Measurements from ENCODE around the gene GPC5. TPM values are rescaled to one million over a fixed set of nuclear protein-coding genes. Genes with fewer than 3 reads are reported as not detected.

GPC5 gene
- total RNA-seq (10 to 100 TPM in 1 of 2 donors, 1 to 10 TPM in 1; 1.1 to 22.4 TPM), polyA plus RNA-seq (1 to 10 TPM in 1 of 2 donors, under 1 TPM in 1; 0.51 to 2.8 TPM)

DNA sequence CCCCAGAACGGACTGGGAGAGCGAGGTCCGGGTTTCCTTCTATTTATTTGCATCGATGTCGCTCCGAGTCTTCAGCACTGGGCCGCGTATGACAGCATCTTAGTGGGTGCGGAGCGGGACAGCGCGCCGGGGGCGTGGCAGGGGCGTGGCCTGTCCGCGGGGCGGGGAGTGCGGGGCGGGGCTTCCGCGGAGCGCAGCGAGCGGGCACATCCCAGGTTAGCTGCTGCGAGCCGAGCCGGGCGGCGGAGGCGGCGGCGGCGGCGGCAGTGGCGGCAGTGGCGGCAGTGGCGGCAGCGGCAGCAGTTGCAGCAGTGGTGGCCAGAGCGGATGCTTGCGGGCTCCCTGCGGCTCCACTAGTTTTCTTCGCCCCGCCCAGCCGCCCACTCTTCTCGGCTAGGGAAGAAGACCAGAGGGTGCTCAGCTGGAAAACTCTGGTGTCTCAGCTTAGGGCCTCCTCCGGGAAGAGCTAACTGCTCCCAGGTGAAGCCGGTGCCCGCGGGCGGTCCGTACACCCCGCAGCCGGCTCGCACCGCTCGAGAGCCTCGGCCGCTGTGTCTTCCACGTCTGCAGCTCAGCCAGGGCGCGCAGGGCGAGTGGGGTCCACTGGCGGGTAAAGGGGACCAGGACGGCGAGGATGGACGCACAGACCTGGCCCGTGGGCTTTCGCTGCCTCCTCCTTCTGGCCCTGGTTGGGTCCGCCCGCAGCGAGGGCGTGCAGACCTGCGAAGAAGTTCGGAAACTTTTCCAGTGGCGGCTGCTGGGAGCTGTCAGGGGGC is at the start of gene GPC5:
Gene GPC5, plus strand, starts transcription at position 209 of the 776 bp plus-strand sequence.
- Histone ChIP-seq H3K4me3 (ENCODE audit: low read depth in 1 of 3, low read length in 3 of 3) (peak within 1 kb of the TSS; percentile 44 to 59 (median 53)), H3K27me3 (ENCODE audit: control insufficient read depth in 4 of 4, insufficient read depth in 4 of 4, low read length in 3 of 4) (peaks cover 0 to 25% (median 0%) of the 10 kb centered on the region in 4 donors), H3K4me1 (ENCODE audit: control insufficient read depth in 4 of 4, insufficient read depth in 4 of 4, low read length in 3 of 4) (peaks cover 4 to 18% (median 15%) of the 10 kb centered on the region in 4 donors), H3K36me3 (ENCODE audit: control insufficient read depth in 4 of 4, insufficient read depth in 3 of 4, low read depth in 1 of 4, low read length in 3 of 4) (no peaks in the 10 kb centered on the region), H3K9ac (ENCODE audit: low read depth in 1 of 2, low read length in 2 of 2) (no peak within 1 kb of the TSS), H3K9me3 (ENCODE audit: control insufficient read depth in 4 of 4, low read length in 3 of 4) (no peaks in the 10 kb centered on the region), H3K27ac (ENCODE audit: low read depth in 1 of 2, low read length in 2 of 2) (no peak within 1 kb of the TSS)
- DNase-seq (ENCODE audit: low spot score), result peak; percentile 89
- TF ChIP-seq, protein P1, sequence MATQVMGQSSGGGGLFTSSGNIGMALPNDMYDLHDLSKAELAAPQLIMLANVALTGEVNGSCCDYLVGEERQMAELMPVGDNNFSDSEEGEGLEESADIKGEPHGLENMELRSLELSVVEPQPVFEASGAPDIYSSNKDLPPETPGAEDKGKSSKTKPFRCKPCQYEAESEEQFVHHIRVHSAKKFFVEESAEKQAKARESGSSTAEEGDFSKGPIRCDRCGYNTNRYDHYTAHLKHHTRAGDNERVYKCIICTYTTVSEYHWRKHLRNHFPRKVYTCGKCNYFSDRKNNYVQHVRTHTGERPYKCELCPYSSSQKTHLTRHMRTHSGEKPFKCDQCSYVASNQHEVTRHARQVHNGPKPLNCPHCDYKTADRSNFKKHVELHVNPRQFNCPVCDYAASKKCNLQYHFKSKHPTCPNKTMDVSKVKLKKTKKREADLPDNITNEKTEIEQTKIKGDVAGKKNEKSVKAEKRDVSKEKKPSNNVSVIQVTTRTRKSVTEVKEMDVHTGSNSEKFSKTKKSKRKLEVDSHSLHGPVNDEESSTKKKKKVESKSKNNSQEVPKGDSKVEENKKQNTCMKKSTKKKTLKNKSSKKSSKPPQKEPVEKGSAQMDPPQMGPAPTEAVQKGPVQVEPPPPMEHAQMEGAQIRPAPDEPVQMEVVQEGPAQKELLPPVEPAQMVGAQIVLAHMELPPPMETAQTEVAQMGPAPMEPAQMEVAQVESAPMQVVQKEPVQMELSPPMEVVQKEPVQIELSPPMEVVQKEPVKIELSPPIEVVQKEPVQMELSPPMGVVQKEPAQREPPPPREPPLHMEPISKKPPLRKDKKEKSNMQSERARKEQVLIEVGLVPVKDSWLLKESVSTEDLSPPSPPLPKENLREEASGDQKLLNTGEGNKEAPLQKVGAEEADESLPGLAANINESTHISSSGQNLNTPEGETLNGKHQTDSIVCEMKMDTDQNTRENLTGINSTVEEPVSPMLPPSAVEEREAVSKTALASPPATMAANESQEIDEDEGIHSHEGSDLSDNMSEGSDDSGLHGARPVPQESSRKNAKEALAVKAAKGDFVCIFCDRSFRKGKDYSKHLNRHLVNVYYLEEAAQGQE (IDR thresholded peaks at IDR 0.05), result peak; percentile 77
- TF ChIP-seq RAD21 (IDR thresholded peaks at IDR 0.05), result peak in 1 of 2 donors; percentile 8
- TF ChIP-seq, protein P2, sequence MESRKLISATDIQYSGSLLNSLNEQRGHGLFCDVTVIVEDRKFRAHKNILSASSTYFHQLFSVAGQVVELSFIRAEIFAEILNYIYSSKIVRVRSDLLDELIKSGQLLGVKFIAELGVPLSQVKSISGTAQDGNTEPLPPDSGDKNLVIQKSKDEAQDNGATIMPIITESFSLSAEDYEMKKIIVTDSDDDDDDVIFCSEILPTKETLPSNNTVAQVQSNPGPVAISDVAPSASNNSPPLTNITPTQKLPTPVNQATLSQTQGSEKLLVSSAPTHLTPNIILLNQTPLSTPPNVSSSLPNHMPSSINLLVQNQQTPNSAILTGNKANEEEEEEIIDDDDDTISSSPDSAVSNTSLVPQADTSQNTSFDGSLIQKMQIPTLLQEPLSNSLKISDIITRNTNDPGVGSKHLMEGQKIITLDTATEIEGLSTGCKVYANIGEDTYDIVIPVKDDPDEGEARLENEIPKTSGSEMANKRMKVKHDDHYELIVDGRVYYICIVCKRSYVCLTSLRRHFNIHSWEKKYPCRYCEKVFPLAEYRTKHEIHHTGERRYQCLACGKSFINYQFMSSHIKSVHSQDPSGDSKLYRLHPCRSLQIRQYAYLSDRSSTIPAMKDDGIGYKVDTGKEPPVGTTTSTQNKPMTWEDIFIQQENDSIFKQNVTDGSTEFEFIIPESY (IDR thresholded peaks at IDR 0.05), result no peak
- WGBS, result under 1% methylated on average over 76 of the region's 76 CpGs

DNA sequence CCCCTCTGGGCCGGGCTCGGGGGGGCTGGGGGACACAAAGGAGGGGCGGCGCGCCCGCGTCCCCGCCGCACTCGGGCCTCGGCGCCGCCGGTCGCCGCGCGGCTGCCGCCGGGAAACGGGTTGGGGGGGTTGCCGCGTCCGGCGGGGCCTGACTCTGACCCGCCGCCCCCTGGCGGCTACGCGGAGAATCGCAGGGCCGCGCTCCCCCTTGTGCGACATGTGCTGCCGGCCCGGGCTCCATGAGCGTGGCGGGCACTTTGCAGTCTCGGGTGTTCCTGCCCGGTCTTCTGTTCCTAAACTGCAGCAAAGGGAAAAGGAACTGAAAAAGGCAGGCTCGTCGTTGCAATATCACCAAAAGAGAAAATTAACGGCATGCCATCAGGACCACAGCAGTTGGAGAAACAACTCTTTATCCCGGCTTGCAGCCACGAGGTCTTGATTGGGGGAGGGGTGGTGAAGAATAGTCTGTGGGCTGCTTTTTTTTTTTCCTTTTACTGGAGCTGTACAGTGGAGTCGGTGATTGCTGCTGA is 49.5 kb upstream of the GPC5 start:
- Histone ChIP-seq H3K4me1 (ENCODE audit: control insufficient read depth in 4 of 4, insufficient read depth in 4 of 4, low read length in 3 of 4) (peaks cover 9 to 49% (median 28%) of the 10 kb centered on the region in 4 donors), H3K9me3 (ENCODE audit: control insufficient read depth in 4 of 4, low read length in 3 of 4) (no peaks in the 10 kb centered on the region), H3K4me3 (ENCODE audit: low read depth in 1 of 3, low read length in 3 of 3) (peak overlapping the region; percentile 43 to 100 (median 95)), H3K27ac (ENCODE audit: low read depth in 1 of 2, low read length in 2 of 2) (peak overlapping the region; percentile 93 to 97), H3K36me3 (ENCODE audit: control insufficient read depth in 4 of 4, insufficient read depth in 3 of 4, low read depth in 1 of 4, low read length in 3 of 4) (peaks cover 0 to 17% (median 3%) of the 10 kb centered on the region in 4 donors), H3K27me3 (ENCODE audit: control insufficient read depth in 4 of 4, insufficient read depth in 4 of 4, low read length in 3 of 4) (peaks cover 0 to 9% (median 0%) of the 10 kb centered on the region in 4 donors), H3K9ac (ENCODE audit: low read depth in 1 of 2, low read length in 2 of 2) (peak overlapping the region; percentile 52 to 88)
- TF ChIP-seq RAD21 (IDR thresholded peaks at IDR 0.05) (peak; percentile 35 to 65), YY1 (IDR thresholded peaks at IDR 0.05) (peak; percentile 78), HNF4A (conservative IDR thresholded peaks at IDR 0.05) (peak in 1 of 2 donors; percentile 13), RXRA (IDR thresholded peaks at IDR 0.05) (no peak), EGR1 (IDR thresholded peaks at IDR 0.05; ENCODE audit: low read depth in 2 of 2) (no peak), FOXA1 (IDR thresholded peaks at IDR 0.05) (no peak), SP1 (IDR thresholded peaks at IDR 0.05) (peak; percentile 19)
- TF ChIP-seq, protein P3, sequence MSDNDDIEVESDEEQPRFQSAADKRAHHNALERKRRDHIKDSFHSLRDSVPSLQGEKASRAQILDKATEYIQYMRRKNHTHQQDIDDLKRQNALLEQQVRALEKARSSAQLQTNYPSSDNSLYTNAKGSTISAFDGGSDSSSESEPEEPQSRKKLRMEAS (IDR thresholded peaks at IDR 0.05), result peak; percentile 97
- TF ChIP-seq, protein P1 (IDR thresholded peaks at IDR 0.05), result peak; percentile 48
- TF ChIP-seq, protein P4, sequence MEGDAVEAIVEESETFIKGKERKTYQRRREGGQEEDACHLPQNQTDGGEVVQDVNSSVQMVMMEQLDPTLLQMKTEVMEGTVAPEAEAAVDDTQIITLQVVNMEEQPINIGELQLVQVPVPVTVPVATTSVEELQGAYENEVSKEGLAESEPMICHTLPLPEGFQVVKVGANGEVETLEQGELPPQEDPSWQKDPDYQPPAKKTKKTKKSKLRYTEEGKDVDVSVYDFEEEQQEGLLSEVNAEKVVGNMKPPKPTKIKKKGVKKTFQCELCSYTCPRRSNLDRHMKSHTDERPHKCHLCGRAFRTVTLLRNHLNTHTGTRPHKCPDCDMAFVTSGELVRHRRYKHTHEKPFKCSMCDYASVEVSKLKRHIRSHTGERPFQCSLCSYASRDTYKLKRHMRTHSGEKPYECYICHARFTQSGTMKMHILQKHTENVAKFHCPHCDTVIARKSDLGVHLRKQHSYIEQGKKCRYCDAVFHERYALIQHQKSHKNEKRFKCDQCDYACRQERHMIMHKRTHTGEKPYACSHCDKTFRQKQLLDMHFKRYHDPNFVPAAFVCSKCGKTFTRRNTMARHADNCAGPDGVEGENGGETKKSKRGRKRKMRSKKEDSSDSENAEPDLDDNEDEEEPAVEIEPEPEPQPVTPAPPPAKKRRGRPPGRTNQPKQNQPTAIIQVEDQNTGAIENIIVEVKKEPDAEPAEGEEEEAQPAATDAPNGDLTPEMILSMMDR (IDR thresholded peaks at IDR 0.05; ENCODE audit: low read depth, low read length, missing input control), result peak; percentile 98
- under 1% methylated on average over 46 of the region's 46 CpGs for whole genome bisulfite sequencing
- DNase-seq (ENCODE audit: low spot score), result peak; percentile 92
